Central memory CD8-positive, alpha-beta T cell (primary cell): ENCODE data around the gene MUS81.
"Not testable (repeated sequence)": the region's sequence is repeated elsewhere in the genome, so short reads cannot be mapped to it uniquely, and the experiment has no call there.

ENCODE experiments used
- ATAC-seq: fragments of 150-1000 bp; cut with Tn5 transposase; replicated peaks from 2 replicates; pipeline ENCODE4 v1.10.0; 2022; ENCODE audit warnings: mild to moderate bottlenecking, moderate FRiP score, moderate number of reproducible peaks; ENCODE audit not compliant: poor library complexity, severe bottlenecking; ENCODE audit errors: extremely low read depth
- DNase-seq, 2 donors: peaks; one replicate each; pipeline ENCODE4 v3.0.0; 2021; ENCODE audit warnings: low spot score in 2 of 2
- H3K27ac Mint-ChIP-seq: one replicate; pipeline ENCODE4 v1.8.0; 2022; ENCODE audit warnings: low read depth, mild to moderate bottlenecking, moderate library complexity, mixed read lengths
- H3K27me3 Mint-ChIP-seq: one replicate; pipeline ENCODE4 v1.8.0; 2022; ENCODE audit warnings: mixed read lengths
- H3K36me3 Mint-ChIP-seq: one replicate; pipeline ENCODE4 v1.8.0; 2022; ENCODE audit warnings: mild to moderate bottlenecking, moderate library complexity, mixed read lengths; ENCODE audit not compliant: insufficient read depth
- H3K4me1 Mint-ChIP-seq: one replicate; pipeline ENCODE4 v1.8.0; 2022; ENCODE audit warnings: mixed read lengths
- H3K4me3 Mint-ChIP-seq: one replicate; pipeline ENCODE4 v1.8.0; 2022; ENCODE audit warnings: mild to moderate bottlenecking, moderate library complexity, mixed read lengths
- H3K9me3 Mint-ChIP-seq: one replicate; pipeline ENCODE4 v1.8.0; 2022; ENCODE audit warnings: mixed read lengths

MUS81 gene

GRCh38 chr11:65826984-65827735 is 33.1 kb upstream of the MUS81 start:
- H3K27me3 Mint-ChIP-seq: no peaks in the 10 kb centered on the region
- no peak for DNase-seq
- H3K27ac Mint-ChIP-seq: no peak overlapping the region
- H3K4me1 Mint-ChIP-seq: no peaks in the 10 kb centered on the region
- H3K4me3 Mint-ChIP-seq: no peak overlapping the region
- peaks cover 2% of the 10 kb centered on the region for H3K36me3 Mint-ChIP-seq
- H3K9me3 Mint-ChIP-seq: no peaks in the 10 kb centered on the region
- no peak for ATAC-seq

- H3K36me3 Mint-ChIP-seq: peaks cover 4% of the 10 kb centered on the region
- H3K27ac Mint-ChIP-seq: no peak overlapping the region
- ATAC-seq (no peak), DNase-seq (no peak)
- H3K9me3 Mint-ChIP-seq: no peaks in the 10 kb centered on the region
- H3K4me1 Mint-ChIP-seq: peaks cover 5% of the 10 kb centered on the region
- H3K4me3 Mint-ChIP-seq: no peak overlapping the region
- no peaks in the 10 kb centered on the region for H3K27me3 Mint-ChIP-seq
Observed at GRCh38 chr11:65829459-65829858, 30.8 kb upstream of the MUS81 start.

- not testable (repeated sequence) for H3K27me3 Mint-ChIP-seq, H3K27ac Mint-ChIP-seq
Observed at GRCh38 chr11:65832231-65832630, 28.0 kb upstream of the MUS81 start.

GRCh38 chr11:65833297-65834030 is 26.8 kb upstream of the MUS81 start, which contains the start of gene SNX32:
Gene SNX32 (plus strand): TSS chr11:65833963. CDS start chr11:65834066, 103 bp downstream.
- Mint-ChIP-seq H3K27ac (no peak within 1 kb of the TSS), H3K36me3 (peaks cover 4% of the 10 kb centered on the region), H3K4me3 (no peak within 1 kb of the TSS), H3K4me1 (peaks cover 5% of the 10 kb centered on the region), H3K27me3 (no peaks in the 10 kb centered on the region), H3K9me3 (no peaks in the 10 kb centered on the region)
- DNase-seq (peak; percentile 89 to 91), ATAC-seq (peak; percentile 100)

More at GRCh38 chr11:65832231-65832630, 28.0 kb upstream of the MUS81 start:
- not testable (repeated sequence) for H3K36me3 Mint-ChIP-seq, DNase-seq, ATAC-seq, H3K4me1 Mint-ChIP-seq, H3K9me3 Mint-ChIP-seq, H3K4me3 Mint-ChIP-seq

GRCh38 chr11:65834202-65834601 is 26.0 kb upstream of the MUS81 start:
- Mint-ChIP-seq H3K27me3 (no peaks in the 10 kb centered on the region), H3K27ac (no peak overlapping the region), H3K36me3 (peaks cover 4% of the 10 kb centered on the region), H3K9me3 (no peaks in the 10 kb centered on the region), H3K4me3 (no peak overlapping the region), H3K4me1 (peaks cover 5% of the 10 kb centered on the region)
- DNase-seq: no peak
- ATAC-seq: no peak

GRCh38 chr11:65842144-65842543 is 18.1 kb upstream of the MUS81 start:
- no peak overlapping the region for H3K4me3 Mint-ChIP-seq
- H3K9me3 Mint-ChIP-seq: no peaks in the 10 kb centered on the region
- no peaks in the 10 kb centered on the region for H3K27me3 Mint-ChIP-seq

GRCh38 chr11:65843811-65844210 is 16.4 kb upstream of the MUS81 start:
- H3K27ac Mint-ChIP-seq: no peak overlapping the region
- no peaks in the 10 kb centered on the region for H3K27me3 Mint-ChIP-seq
- no peaks in the 10 kb centered on the region for H3K4me1 Mint-ChIP-seq
- H3K36me3 Mint-ChIP-seq: peaks cover 1% of the 10 kb centered on the region
- DNase-seq (no peak), ATAC-seq (no peak)
- H3K4me3 Mint-ChIP-seq: no peak overlapping the region
- H3K9me3 Mint-ChIP-seq: no peaks in the 10 kb centered on the region

More at GRCh38 chr11:65842144-65842543, 18.1 kb upstream of the MUS81 start:
- H3K27ac Mint-ChIP-seq: no peak overlapping the region
- H3K4me1 Mint-ChIP-seq: no peaks in the 10 kb centered on the region
- peaks cover 1% of the 10 kb centered on the region for H3K36me3 Mint-ChIP-seq
- no peak for DNase-seq
- ATAC-seq: no peak

GRCh38 chr11:65844231-65844872 is 15.9 kb upstream of the MUS81 start:
- DNase-seq (no peak), ATAC-seq (no peak)
- Mint-ChIP-seq H3K4me1 (no peaks in the 10 kb centered on the region), H3K27ac (no peak overlapping the region), H3K4me3 (no peak overlapping the region), H3K9me3 (no peaks in the 10 kb centered on the region), H3K36me3 (peaks cover 1% of the 10 kb centered on the region), H3K27me3 (no peaks in the 10 kb centered on the region)

GRCh38 chr11:65847746-65848145 is 12.5 kb upstream of the MUS81 start:
- H3K27ac Mint-ChIP-seq: no peak overlapping the region
- H3K4me3 Mint-ChIP-seq: no peak overlapping the region
- H3K4me1 Mint-ChIP-seq: peaks cover 6% of the 10 kb centered on the region
- DNase-seq (no peak), ATAC-seq (no peak)
- peaks cover 9% of the 10 kb centered on the region for H3K36me3 Mint-ChIP-seq
- H3K27me3 Mint-ChIP-seq: no peaks in the 10 kb centered on the region
- no peaks in the 10 kb centered on the region for H3K9me3 Mint-ChIP-seq

- not testable (repeated sequence) for H3K4me3 Mint-ChIP-seq
Observed at GRCh38 chr11:65848693-65849092, 11.5 kb upstream of the MUS81 start.

GRCh38 chr11:65849366-65849765 is 10.9 kb upstream of the MUS81 start:
- H3K4me1 Mint-ChIP-seq: peaks cover 19% of the 10 kb centered on the region
- no peaks in the 10 kb centered on the region for H3K27me3 Mint-ChIP-seq
- peaks cover 19% of the 10 kb centered on the region for H3K36me3 Mint-ChIP-seq
- DNase-seq: no peak
- H3K4me3 Mint-ChIP-seq: no peak overlapping the region
- H3K9me3 Mint-ChIP-seq: no peaks in the 10 kb centered on the region
- ATAC-seq: no peak
- H3K27ac Mint-ChIP-seq: no peak overlapping the region

More at GRCh38 chr11:65848693-65849092, 11.5 kb upstream of the MUS81 start:
- ATAC-seq, DNase-seq, H3K9me3 Mint-ChIP-seq, H3K27me3 Mint-ChIP-seq, H3K27ac Mint-ChIP-seq: not testable (repeated sequence)
- Mint-ChIP-seq H3K4me1 (peaks cover 12% of the 10 kb centered on the region), H3K36me3 (peaks cover 13% of the 10 kb centered on the region)

GRCh38 chr11:65849771-65850216 is 10.4 kb upstream of the MUS81 start:
- no peaks in the 10 kb centered on the region for H3K27me3 Mint-ChIP-seq
- H3K4me3 Mint-ChIP-seq: no peak overlapping the region
- H3K27ac Mint-ChIP-seq: no peak overlapping the region

More at GRCh38 chr11:65849771-65850216, 10.4 kb upstream of the MUS81 start:
- ATAC-seq (no peak), DNase-seq (no peak)
- Mint-ChIP-seq H3K36me3 (peaks cover 24% of the 10 kb centered on the region), H3K4me1 (peaks cover 23% of the 10 kb centered on the region), H3K9me3 (no peaks in the 10 kb centered on the region)
